Measurements from ENCODE around the gene PTOV1.

The PTOV1 gene

GRCh38 chr19:49881672-49882394 is 30.9 kb downstream of the PTOV1 start:
- no peaks in the 10 kb centered on the region for H3K9me2 ChIP-seq (replicated peaks; ENCODE audit: insufficient read depth, low read length)
- H3K9ac ChIP-seq (ENCODE audit: low read length): no peak overlapping the region
- H2AFZ ChIP-seq (ENCODE audit: low read length): no peak overlapping the region
- peaks cover 4% of the 10 kb centered on the region; the same call in 1 of the 2 replicates for H3F3A ChIP-seq (ENCODE audit: insufficient read depth, low read length)
- no peak overlapping the region for H3K27ac ChIP-seq (ENCODE audit: low read length)
- H4K20me1 ChIP-seq (ENCODE audit: insufficient read depth, low read length): no peaks in the 10 kb centered on the region
- no peak overlapping the region for H3K4me3 ChIP-seq (ENCODE audit: low read length)
- no peaks in the 10 kb centered on the region; the same call in 1 of the 2 replicates for H3K36me3 ChIP-seq (replicated peaks; ENCODE audit: insufficient read depth, low read length)
- H3K27me3 ChIP-seq (replicated peaks; ENCODE audit: insufficient read depth, low read length): no peaks in the 10 kb centered on the region
- no peaks in the 10 kb centered on the region for H3K9me3 ChIP-seq (replicated peaks; ENCODE audit: insufficient read depth, low read length)
- peaks cover 16% of the 10 kb centered on the region for H3K79me2 ChIP-seq (ENCODE audit: low read length)
- no peaks in the 10 kb centered on the region for H3K4me1 ChIP-seq (ENCODE audit: low read length)
- TF ChIP-seq EZH2phosphoT487 (IDR thresholded peaks at IDR 0.05; ENCODE audit: low read length) (no peak), EZH2 (optimal IDR thresholded peaks at IDR 0.05; ENCODE audit: low read depth, low read length) (no peak)
- DNase-seq: no peak
- H3K4me2 ChIP-seq (ENCODE audit: low read depth, low read length): no peak overlapping the region

GRCh38 chr19:49882643-49883042 is 31.7 kb downstream of the PTOV1 start:
- no peaks in the 10 kb centered on the region for H3K27me3 ChIP-seq (replicated peaks; ENCODE audit: insufficient read depth, low read length)
- no peak overlapping the region for H3K9ac ChIP-seq (ENCODE audit: low read length)
- TF ChIP-seq EZH2phosphoT487 (IDR thresholded peaks at IDR 0.05; ENCODE audit: low read length) (no peak), EZH2 (optimal IDR thresholded peaks at IDR 0.05; ENCODE audit: low read depth, low read length) (no peak), CTCF (IDR thresholded peaks at IDR 0.05; ENCODE audit: low read length) (no peak)
- H3F3A ChIP-seq (ENCODE audit: insufficient read depth, low read length): peaks cover 4% of the 10 kb centered on the region; the same call in 1 of the 2 replicates
- no peak overlapping the region for H3K4me3 ChIP-seq (ENCODE audit: low read length)
- no peaks in the 10 kb centered on the region for H3K9me3 ChIP-seq (replicated peaks; ENCODE audit: insufficient read depth, low read length)
- no peak overlapping the region for H3K4me2 ChIP-seq (ENCODE audit: low read depth, low read length)
- H2AFZ ChIP-seq (ENCODE audit: low read length): no peak overlapping the region
- H3K4me1 ChIP-seq (ENCODE audit: low read length): no peaks in the 10 kb centered on the region
- H3K27ac ChIP-seq (ENCODE audit: low read length): no peak overlapping the region
- no peaks in the 10 kb centered on the region for H3K9me2 ChIP-seq (replicated peaks; ENCODE audit: insufficient read depth, low read length)
- no peaks in the 10 kb centered on the region for H4K20me1 ChIP-seq (ENCODE audit: insufficient read depth, low read length)
- DNase-seq: no peak
- no peaks in the 10 kb centered on the region; the same call in 1 of the 2 replicates for H3K36me3 ChIP-seq (replicated peaks; ENCODE audit: insufficient read depth, low read length)
- H3K79me2 ChIP-seq (ENCODE audit: low read length): peaks cover 16% of the 10 kb centered on the region

- Histone ChIP-seq H3F3A (ENCODE audit: insufficient read depth, low read length) (peaks cover 4% of the 10 kb centered on the region; the same call in 1 of the 2 replicates), H3K4me3 (ENCODE audit: low read length) (no peak overlapping the region), H3K27ac (ENCODE audit: low read length) (no peak overlapping the region), H3K27me3 (replicated peaks; ENCODE audit: insufficient read depth, low read length) (no peaks in the 10 kb centered on the region), H3K4me1 (ENCODE audit: low read length) (no peaks in the 10 kb centered on the region), H3K9me2 (replicated peaks; ENCODE audit: insufficient read depth, low read length) (no peaks in the 10 kb centered on the region), H3K79me2 (ENCODE audit: low read length) (peaks cover 15% of the 10 kb centered on the region), H4K20me1 (ENCODE audit: insufficient read depth, low read length) (no peaks in the 10 kb centered on the region), H2AFZ (ENCODE audit: low read length) (no peak overlapping the region), H3K9ac (ENCODE audit: low read length) (no peak overlapping the region), H3K36me3 (replicated peaks; ENCODE audit: insufficient read depth, low read length) (no peaks in the 10 kb centered on the region; the same call in 1 of the 2 replicates), H3K9me3 (replicated peaks; ENCODE audit: insufficient read depth, low read length) (no peaks in the 10 kb centered on the region), H3K4me2 (ENCODE audit: low read depth, low read length) (no peak overlapping the region)
- TF ChIP-seq EZH2 (optimal IDR thresholded peaks at IDR 0.05; ENCODE audit: low read depth, low read length): no peak
- TF ChIP-seq EZH2phosphoT487 (IDR thresholded peaks at IDR 0.05; ENCODE audit: low read length): no peak
- TF ChIP-seq CTCF (IDR thresholded peaks at IDR 0.05; ENCODE audit: low read length): no peak
- no peak for DNase-seq
These were observed 32.1 kb downstream of the PTOV1 start for GRCh38 chr19:49883094-49883493.

GRCh38 chr19:49884109-49884508 is 33.1 kb downstream of the PTOV1 start:
- Histone ChIP-seq H3K27me3 (replicated peaks; ENCODE audit: insufficient read depth, low read length) (no peaks in the 10 kb centered on the region), H2AFZ (ENCODE audit: low read length) (no peak overlapping the region), H3K4me2 (ENCODE audit: low read depth, low read length) (no peak overlapping the region), H3K79me2 (ENCODE audit: low read length) (peaks cover 4% of the 10 kb centered on the region), H4K20me1 (ENCODE audit: insufficient read depth, low read length) (no peaks in the 10 kb centered on the region), H3K27ac (ENCODE audit: low read length) (no peak overlapping the region), H3K9ac (ENCODE audit: low read length) (no peak overlapping the region), H3K4me1 (ENCODE audit: low read length) (no peaks in the 10 kb centered on the region), H3K9me3 (replicated peaks; ENCODE audit: insufficient read depth, low read length) (no peaks in the 10 kb centered on the region), H3K9me2 (replicated peaks; ENCODE audit: insufficient read depth, low read length) (no peaks in the 10 kb centered on the region), H3K36me3 (replicated peaks; ENCODE audit: insufficient read depth, low read length) (no peaks in the 10 kb centered on the region; the same call in 1 of the 2 replicates), H3F3A (ENCODE audit: insufficient read depth, low read length) (peaks cover 3% of the 10 kb centered on the region; the same call in 1 of the 2 replicates), H3K4me3 (ENCODE audit: low read length) (no peak overlapping the region)
- TF ChIP-seq EZH2 (optimal IDR thresholded peaks at IDR 0.05; ENCODE audit: low read depth, low read length) (no peak), CTCF (IDR thresholded peaks at IDR 0.05; ENCODE audit: low read length) (no peak), EZH2phosphoT487 (IDR thresholded peaks at IDR 0.05; ENCODE audit: low read length) (no peak)
- DNase-seq: no peak

Measured in MM.1S (cell line).